ENCODE data around the gene MEF2A.
A peak's percentile ranks its signal among the peaks of the same experiment; 100 is the strongest.

The MEF2A gene

GRCh38 chr15:99720533-99720932 lies 154.7 kb downstream of the MEF2A start:
- no peak for DNase-seq (ENCODE audit: low read depth)
- Histone ChIP-seq H3K36me3 (ENCODE audit: control insufficient read depth, insufficient read depth, low read length, severe bottlenecking) (no peaks in the 10 kb centered on the region), H3K4me1 (ENCODE audit: control insufficient read depth, insufficient read depth, low read length) (peaks cover 15% of the 10 kb centered on the region)

GRCh38 chr15:99721104-99721778 lies 155.5 kb downstream of the MEF2A start:
- no peak for DNase-seq (ENCODE audit: low read depth)
- Histone ChIP-seq H3K9me3 (ENCODE audit: control insufficient read depth, low read length) (no peaks in the 10 kb centered on the region), H3K4me1 (ENCODE audit: control insufficient read depth, insufficient read depth, low read length) (peaks cover 15% of the 10 kb centered on the region), H3K36me3 (ENCODE audit: control insufficient read depth, insufficient read depth, low read length, severe bottlenecking) (no peaks in the 10 kb centered on the region), H3K9ac (ENCODE audit: low read length) (no peak overlapping the region), H3K27me3 (replicated peaks; ENCODE audit: control insufficient read depth, insufficient read depth, low read length) (no peaks in the 10 kb centered on the region), H3K4me3 (ENCODE audit: low read length) (no peak overlapping the region)

More at GRCh38 chr15:99720533-99720932, 154.7 kb downstream of the MEF2A start:
- Histone ChIP-seq H3K9me3 (ENCODE audit: control insufficient read depth, low read length) (no peaks in the 10 kb centered on the region), H3K27me3 (replicated peaks; ENCODE audit: control insufficient read depth, insufficient read depth, low read length) (no peaks in the 10 kb centered on the region), H3K9ac (ENCODE audit: low read length) (no peak overlapping the region), H3K4me3 (ENCODE audit: low read length) (no peak overlapping the region)

GRCh38 chr15:99721896-99722295 lies 156.1 kb downstream of the MEF2A start:
- Histone ChIP-seq H3K4me3 (ENCODE audit: low read length) (no peak overlapping the region), H3K36me3 (ENCODE audit: control insufficient read depth, insufficient read depth, low read length, severe bottlenecking) (no peaks in the 10 kb centered on the region), H3K4me1 (ENCODE audit: control insufficient read depth, insufficient read depth, low read length) (peaks cover 9% of the 10 kb centered on the region), H3K9me3 (ENCODE audit: control insufficient read depth, low read length) (no peaks in the 10 kb centered on the region), H3K9ac (ENCODE audit: low read length) (no peak overlapping the region), H3K27me3 (replicated peaks; ENCODE audit: control insufficient read depth, insufficient read depth, low read length) (no peaks in the 10 kb centered on the region)
- no peak for DNase-seq (ENCODE audit: low read depth)

GRCh38 chr15:99722406-99722805 lies 156.6 kb downstream of the MEF2A start:
- H3K4me3 ChIP-seq (ENCODE audit: low read length) = no peak overlapping the region
- H3K9ac ChIP-seq (ENCODE audit: low read length) = no peak overlapping the region
- H3K27me3 ChIP-seq (replicated peaks; ENCODE audit: control insufficient read depth, insufficient read depth, low read length) = no peaks in the 10 kb centered on the region
- H3K36me3 ChIP-seq (ENCODE audit: control insufficient read depth, insufficient read depth, low read length, severe bottlenecking) = no peaks in the 10 kb centered on the region
- no peaks in the 10 kb centered on the region for H3K9me3 ChIP-seq (ENCODE audit: control insufficient read depth, low read length)
- no peak for DNase-seq (ENCODE audit: low read depth)
- peaks cover 3% of the 10 kb centered on the region for H3K4me1 ChIP-seq (ENCODE audit: control insufficient read depth, insufficient read depth, low read length)

GRCh38 chr15:99726333-99726732 lies 160.5 kb downstream of the MEF2A start:
- DNase-seq (ENCODE audit: low read depth) = no peak
- peaks cover 19% of the 10 kb centered on the region for H3K36me3 ChIP-seq (ENCODE audit: control insufficient read depth, insufficient read depth, low read length, severe bottlenecking)
- H3K27me3 ChIP-seq (replicated peaks; ENCODE audit: control insufficient read depth, insufficient read depth, low read length) = no peaks in the 10 kb centered on the region
- H3K4me1 ChIP-seq (ENCODE audit: control insufficient read depth, insufficient read depth, low read length) = peaks cover 24% of the 10 kb centered on the region
- no peak overlapping the region for H3K9ac ChIP-seq (ENCODE audit: low read length)
- no peaks in the 10 kb centered on the region for H3K9me3 ChIP-seq (ENCODE audit: control insufficient read depth, low read length)
- no peak overlapping the region for H3K4me3 ChIP-seq (ENCODE audit: low read length)

GRCh38 chr15:99727330-99727729 lies 161.5 kb downstream of the MEF2A start:
- no peaks in the 10 kb centered on the region for H3K27me3 ChIP-seq (replicated peaks; ENCODE audit: control insufficient read depth, insufficient read depth, low read length)
- H3K9ac ChIP-seq (ENCODE audit: low read length) = no peak overlapping the region
- H3K4me1 ChIP-seq (ENCODE audit: control insufficient read depth, insufficient read depth, low read length) = peaks cover 32% of the 10 kb centered on the region
- H3K36me3 ChIP-seq (ENCODE audit: control insufficient read depth, insufficient read depth, low read length, severe bottlenecking) = peaks cover 19% of the 10 kb centered on the region
- DNase-seq (ENCODE audit: low read depth) = no peak
- H3K4me3 ChIP-seq (ENCODE audit: low read length) = no peak overlapping the region
- no peaks in the 10 kb centered on the region for H3K9me3 ChIP-seq (ENCODE audit: control insufficient read depth, low read length)

GRCh38 chr15:99727733-99728132 lies 161.9 kb downstream of the MEF2A start:
- no peak overlapping the region for H3K9ac ChIP-seq (ENCODE audit: low read length)
- H3K9me3 ChIP-seq (ENCODE audit: control insufficient read depth, low read length) = no peaks in the 10 kb centered on the region
- H3K4me1 ChIP-seq (ENCODE audit: control insufficient read depth, insufficient read depth, low read length) = peaks cover 32% of the 10 kb centered on the region
- DNase-seq (ENCODE audit: low read depth) = no peak
- no peaks in the 10 kb centered on the region for H3K27me3 ChIP-seq (replicated peaks; ENCODE audit: control insufficient read depth, insufficient read depth, low read length)
- H3K4me3 ChIP-seq (ENCODE audit: low read length) = no peak overlapping the region
- H3K36me3 ChIP-seq (ENCODE audit: control insufficient read depth, insufficient read depth, low read length, severe bottlenecking) = peaks cover 19% of the 10 kb centered on the region

GRCh38 chr15:99728916-99729315 lies 163.1 kb downstream of the MEF2A start:
- no peak for DNase-seq (ENCODE audit: low read depth)
- peaks cover 19% of the 10 kb centered on the region for H3K36me3 ChIP-seq (ENCODE audit: control insufficient read depth, insufficient read depth, low read length, severe bottlenecking)
- no peaks in the 10 kb centered on the region for H3K27me3 ChIP-seq (replicated peaks; ENCODE audit: control insufficient read depth, insufficient read depth, low read length)
- peaks cover 32% of the 10 kb centered on the region for H3K4me1 ChIP-seq (ENCODE audit: control insufficient read depth, insufficient read depth, low read length)
- H3K9ac ChIP-seq (ENCODE audit: low read length) = no peak overlapping the region
- no peak overlapping the region for H3K4me3 ChIP-seq (ENCODE audit: low read length)
- no peaks in the 10 kb centered on the region for H3K9me3 ChIP-seq (ENCODE audit: control insufficient read depth, low read length)

GRCh38 chr15:99729327-99729726 lies 163.5 kb downstream of the MEF2A start:
- peak overlapping the region; percentile 41 for H3K9ac ChIP-seq (ENCODE audit: low read length)
- no peak overlapping the region for H3K4me3 ChIP-seq (ENCODE audit: low read length)
- no peaks in the 10 kb centered on the region for H3K27me3 ChIP-seq (replicated peaks; ENCODE audit: control insufficient read depth, insufficient read depth, low read length)
- peaks cover 32% of the 10 kb centered on the region for H3K4me1 ChIP-seq (ENCODE audit: control insufficient read depth, insufficient read depth, low read length)
- no peak for DNase-seq (ENCODE audit: low read depth)
- H3K9me3 ChIP-seq (ENCODE audit: control insufficient read depth, low read length) = no peaks in the 10 kb centered on the region
- H3K36me3 ChIP-seq (ENCODE audit: control insufficient read depth, insufficient read depth, low read length, severe bottlenecking) = peaks cover 19% of the 10 kb centered on the region

- Histone ChIP-seq H3K27me3 (replicated peaks; ENCODE audit: control insufficient read depth, insufficient read depth, low read length) (no peaks in the 10 kb centered on the region), H3K36me3 (ENCODE audit: control insufficient read depth, insufficient read depth, low read length, severe bottlenecking) (peaks cover 19% of the 10 kb centered on the region), H3K4me3 (ENCODE audit: low read length) (peak overlapping the region; percentile 8), H3K9ac (ENCODE audit: low read length) (peak overlapping the region; percentile 41), H3K4me1 (ENCODE audit: control insufficient read depth, insufficient read depth, low read length) (peaks cover 32% of the 10 kb centered on the region), H3K9me3 (ENCODE audit: control insufficient read depth, low read length) (no peaks in the 10 kb centered on the region)
- peak; percentile 77 for DNase-seq (ENCODE audit: low read depth)
Measured at GRCh38 chr15:99729920-99730319, 164.1 kb downstream of the MEF2A start.

GRCh38 chr15:99731336-99732123 lies 165.7 kb downstream of the MEF2A start:
- Histone ChIP-seq H3K27me3 (replicated peaks; ENCODE audit: control insufficient read depth, insufficient read depth, low read length) (no peaks in the 10 kb centered on the region), H3K36me3 (ENCODE audit: control insufficient read depth, insufficient read depth, low read length, severe bottlenecking) (peaks cover 19% of the 10 kb centered on the region), H3K9ac (ENCODE audit: low read length) (peak overlapping the region; percentile 88), H3K9me3 (ENCODE audit: control insufficient read depth, low read length) (no peaks in the 10 kb centered on the region), H3K4me3 (ENCODE audit: low read length) (peak overlapping the region; percentile 88), H3K4me1 (ENCODE audit: control insufficient read depth, insufficient read depth, low read length) (peaks cover 32% of the 10 kb centered on the region)
- no peak for DNase-seq (ENCODE audit: low read depth)

All from adipocyte (in vitro differentiated cells).